ENCODE measurements around the gene CST4.
"Not testable (repeated sequence)": the region's sequence is repeated elsewhere in the genome, so short reads cannot be mapped to it uniquely, and the experiment has no call there.

CST4 gene

GRCh38 chr20:23659610-23659988 is 29.2 kb downstream of the CST4 start:
- not testable (repeated sequence) for DNase-seq

- no peak for DNase-seq
Measured at GRCh38 chr20:23658989-23659609, 29.7 kb downstream of the CST4 start.

- DNase-seq = no peak
Measured at GRCh38 chr20:23658336-23658735, 30.5 kb downstream of the CST4 start.

GRCh38 chr20:23657202-23657601 is 31.6 kb downstream of the CST4 start:
- DNase-seq = no peak

- DNase-seq = no peak
Measured at GRCh38 chr20:23656372-23656771, 32.5 kb downstream of the CST4 start.

- DNase-seq = no peak
Measured at GRCh38 chr20:23655491-23656211, 33.2 kb downstream of the CST4 start.

GRCh38 chr20:23654717-23655116 is 34.1 kb downstream of the CST4 start:
- no peak for DNase-seq

GRCh38 chr20:23654000-23654399 is 34.8 kb downstream of the CST4 start:
- no peak for DNase-seq

GRCh38 chr20:23653400-23653938 is 35.4 kb downstream of the CST4 start:
- DNase-seq = no peak

- DNase-seq = no peak
Measured at GRCh38 chr20:23652926-23653325, 35.9 kb downstream of the CST4 start.

GRCh38 chr20:23652371-23652770 is 36.5 kb downstream of the CST4 start:
- no peak for DNase-seq

- DNase-seq = no peak
Measured at GRCh38 chr20:23651117-23651516, 37.7 kb downstream of the CST4 start.

- DNase-seq = no peak
Measured at GRCh38 chr20:23649830-23650417, 38.9 kb downstream of the CST4 start.

- no peak for DNase-seq
Measured at GRCh38 chr20:23649242-23649641, 39.6 kb downstream of the CST4 start.

GRCh38 chr20:23647346-23647745 is 41.5 kb downstream of the CST4 start:
- DNase-seq = no peak

GRCh38 chr20:23646106-23646873 is 42.5 kb downstream of the CST4 start:
- no peak for DNase-seq

- DNase-seq = no peak
Measured at GRCh38 chr20:23645575-23645974, 43.3 kb downstream of the CST4 start.

GRCh38 chr20:23644164-23644563 is 44.7 kb downstream of the CST4 start:
- no peak for DNase-seq

- no peak for DNase-seq
Measured at GRCh38 chr20:23643659-23644058, 45.2 kb downstream of the CST4 start.

- DNase-seq = peak; percentile 17
Measured at GRCh38 chr20:23641936-23642751, 46.7 kb downstream of the CST4 start.

- no peak for DNase-seq
Measured at GRCh38 chr20:23640671-23641667, 47.9 kb downstream of the CST4 start.
